Measurements from ENCODE around the gene CFAP47.

GRCh38 chrX:36071061-36071460 is 151.5 kb downstream of the CFAP47 start:
- no peak for TF ChIP-seq CTCF (conservative IDR thresholded peaks at IDR 0.05; ENCODE audit: low read length)
- no peak for TF ChIP-seq EZH2phosphoT487 (IDR thresholded peaks at IDR 0.05; ENCODE audit: borderline replicate concordance, low read depth, low read length)

All from OCI-LY7 (cell line).